IgD-negative memory B cell (primary cell): ENCODE measurements around the gene PSME1. TPM values are rescaled to one million over a fixed set of nuclear protein-coding genes. Genes with fewer than 3 reads are reported as not detected.

Experiments used
- H3K27ac Mint-ChIP-seq, 3 donors: one replicate each; pipeline ENCODE4 v1.8.0; 2020 to 2022; ENCODE audit warnings: mild to moderate bottlenecking in 3 of 3, mixed read lengths in 3 of 3, moderate library complexity in 1 of 3
- H3K27me3 Mint-ChIP-seq: one replicate; pipeline ENCODE4 v1.8.0; 2021; ENCODE audit warnings: mixed read lengths
- H3K36me3 Mint-ChIP-seq: one replicate; pipeline ENCODE4 v1.8.0; 2020; ENCODE audit warnings: mild to moderate bottlenecking, mixed read lengths
- H3K4me1 Mint-ChIP-seq, 3 donors: one replicate each; pipeline ENCODE4 v1.8.0; 2020 to 2022; ENCODE audit warnings: mixed read lengths in 3 of 3, mild to moderate bottlenecking in 1 of 3
- H3K4me3 Mint-ChIP-seq, 4 donors: one replicate each; pipeline ENCODE4 v1.8.0; 2020 to 2022; ENCODE audit warnings: mild to moderate bottlenecking in 4 of 4, mixed read lengths in 4 of 4, moderate library complexity in 3 of 4
- H3K9me3 Mint-ChIP-seq, 3 donors: one replicate each; pipeline ENCODE4 v1.8.0; 2020 to 2021; ENCODE audit warnings: mixed read lengths in 3 of 3, mild to moderate bottlenecking in 1 of 3
- polyA plus RNA-seq: library from polyadenylated mRNA; unstranded; fragments of 300-500 nt; fragmentation: Illumina TruSeq; gene quantifications from one replicate; pipeline ENCODE4 v1.2.3, GENCODE V29; 2021

PSME1 gene
- polyA plus RNA-seq = 804 TPM

GRCh38 chr14:24135834-24136683, at the start of gene PSME1:
Gene PSME1, plus strand, starts transcription at chr14:24136194. Its CDS starts 69 bp downstream, at chr14:24136263.
- peaks cover 20 to 43% (median 26%) of the 10 kb centered on the region in 3 donors for H3K4me1 Mint-ChIP-seq

DNA sequence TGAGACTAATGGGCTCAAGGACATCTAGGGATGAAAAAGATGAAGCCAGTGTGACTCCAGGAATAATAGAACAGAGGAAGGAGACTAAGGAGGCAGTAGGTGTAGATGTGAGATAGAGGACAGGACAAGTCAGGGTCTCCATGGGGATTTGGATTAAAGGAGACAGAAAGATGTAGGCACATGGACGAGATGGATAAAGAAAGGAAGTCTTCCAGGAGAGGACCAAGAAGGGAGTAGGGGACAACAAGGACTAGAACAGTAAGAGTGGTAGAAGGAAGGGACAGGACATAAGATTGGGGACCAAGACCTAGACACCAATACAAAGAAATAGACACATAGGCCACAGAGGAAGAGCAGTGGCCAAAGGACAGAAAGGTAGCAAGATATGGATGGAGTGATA, 49.0 kb upstream of the PSME1 start:
- H3K36me3 Mint-ChIP-seq = no peaks in the 10 kb centered on the region
- H3K27ac Mint-ChIP-seq = no peak overlapping the region
- H3K9me3 Mint-ChIP-seq = no peaks in the 10 kb centered on the region
- no peaks in the 10 kb centered on the region for H3K27me3 Mint-ChIP-seq
- H3K4me3 Mint-ChIP-seq = peak overlapping the region in 1 of 4 donors; percentile 30
- peaks cover 5 to 19% (median 19%) of the 10 kb centered on the region in 3 donors for H3K4me1 Mint-ChIP-seq

More at GRCh38 chr14:24135834-24136683, at the start of gene PSME1:
- Mint-ChIP-seq H3K4me3 (peak within 1 kb of the TSS; percentile 90 to 98 (median 96)), H3K27me3 (no peaks in the 10 kb centered on the region), H3K27ac (peak within 1 kb of the TSS; percentile 78 to 98 (median 95)), H3K36me3 (peaks cover 3% of the 10 kb centered on the region), H3K9me3 (no peaks in the 10 kb centered on the region)

DNA sequence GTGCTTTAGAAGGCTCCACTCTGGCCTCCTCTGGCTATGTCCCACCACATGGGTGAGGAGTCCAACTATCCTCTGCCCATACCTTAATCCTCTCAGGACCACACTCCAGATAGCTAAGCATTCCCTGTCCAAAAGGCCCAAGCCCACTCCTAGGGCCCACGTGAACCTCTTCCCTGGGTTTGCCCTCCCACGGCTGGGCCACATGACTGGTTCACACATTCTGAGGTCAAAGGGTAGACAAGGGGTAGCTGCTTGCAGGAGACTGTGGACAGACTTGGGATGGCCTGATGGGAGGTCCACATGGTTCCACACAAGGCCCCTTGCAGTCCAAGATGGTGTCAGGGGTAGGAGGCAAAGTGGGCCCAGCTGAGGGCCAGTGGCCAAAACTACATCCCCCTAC, 47.9 kb upstream of the PSME1 start:
- Mint-ChIP-seq H3K27me3 (no peaks in the 10 kb centered on the region), H3K9me3 (no peaks in the 10 kb centered on the region), H3K27ac (no peak overlapping the region), H3K4me1 (peaks cover 4 to 20% (median 19%) of the 10 kb centered on the region in 3 donors), H3K4me3 (no peak overlapping the region), H3K36me3 (no peaks in the 10 kb centered on the region)

DNA sequence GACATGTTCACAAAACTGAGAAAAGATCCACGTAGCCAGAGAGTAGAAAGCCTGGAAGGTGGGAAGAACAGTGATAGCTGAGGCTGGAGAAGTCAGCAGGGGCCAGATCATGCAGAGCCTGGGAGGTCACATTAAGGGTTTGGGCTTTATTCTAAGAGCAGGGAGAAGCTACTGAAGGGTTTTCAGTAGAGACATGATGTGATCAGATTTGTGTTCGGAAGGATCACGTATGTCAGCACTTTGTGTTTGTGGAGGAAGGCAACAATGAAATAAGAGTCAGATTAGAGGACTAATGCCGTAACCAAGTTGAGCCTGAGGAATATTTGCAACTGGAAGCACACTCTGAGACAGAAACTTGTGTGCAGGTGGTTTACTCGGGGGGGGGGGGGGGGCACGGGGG, 46.1 kb upstream of the PSME1 start:
- Mint-ChIP-seq H3K27ac (no peak overlapping the region), H3K27me3 (no peaks in the 10 kb centered on the region), H3K36me3 (no peaks in the 10 kb centered on the region), H3K4me1 (peaks cover 10 to 24% (median 10%) of the 10 kb centered on the region in 3 donors), H3K9me3 (no peaks in the 10 kb centered on the region), H3K4me3 (no peak overlapping the region)

- Mint-ChIP-seq H3K9me3 (no peaks in the 10 kb centered on the region), H3K4me1 (peaks cover 15 to 29% (median 26%) of the 10 kb centered on the region in 3 donors), H3K4me3 (peak overlapping the region in 2 of 4 donors; percentile 18 to 81), H3K27me3 (no peaks in the 10 kb centered on the region), H3K27ac (peak overlapping the region in 1 of 3 donors; percentile 85), H3K36me3 (peaks cover 2% of the 10 kb centered on the region)
These were observed 43.9 kb upstream of the PSME1 start for GRCh38 chr14:24092110-24092504.

GRCh38 chr14:24092505-24093206, 43.3 kb upstream of the PSME1 start:
- peaks cover 2% of the 10 kb centered on the region for H3K36me3 Mint-ChIP-seq
- peaks cover 15 to 29% (median 26%) of the 10 kb centered on the region in 3 donors for H3K4me1 Mint-ChIP-seq
- H3K27ac Mint-ChIP-seq = peak overlapping the region; percentile 84 to 93 (median 85)
- no peaks in the 10 kb centered on the region for H3K9me3 Mint-ChIP-seq
- H3K4me3 Mint-ChIP-seq = peak overlapping the region; percentile 5 to 98 (median 88)
- H3K27me3 Mint-ChIP-seq = no peaks in the 10 kb centered on the region

DNA sequence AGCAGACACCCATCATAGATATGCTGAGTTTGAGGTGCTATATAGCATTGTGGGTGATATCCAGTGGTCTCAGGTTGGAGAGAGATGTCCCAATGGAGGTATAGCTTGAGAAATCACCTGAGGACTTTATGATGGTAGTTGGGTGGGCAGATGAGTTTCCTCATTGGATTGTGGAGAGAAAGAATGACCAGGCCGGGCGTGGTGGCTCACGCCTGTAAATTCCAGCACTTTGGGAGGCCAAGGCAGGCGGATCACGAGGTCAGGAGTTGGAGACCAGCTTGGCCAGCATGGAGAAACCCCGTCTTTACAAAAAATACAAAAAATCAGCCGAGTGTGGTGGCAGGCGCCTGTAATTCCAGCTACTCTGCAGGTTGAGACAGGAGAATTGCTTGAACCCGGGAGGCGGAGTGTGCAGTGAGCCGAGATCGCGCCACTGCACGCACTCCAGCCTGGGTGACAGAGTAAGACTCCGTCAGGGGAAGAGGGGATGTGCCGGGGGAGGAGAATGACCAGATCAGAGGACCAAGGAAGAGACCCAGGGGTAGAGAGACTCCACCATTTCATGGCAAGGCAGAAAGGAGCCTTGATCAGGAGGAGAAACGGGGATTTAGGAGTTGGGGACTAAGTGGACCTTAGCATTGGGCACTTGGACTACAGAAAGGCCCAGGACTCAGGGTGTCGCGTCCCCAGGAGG, 42.6 kb upstream of the PSME1 start:
- H3K4me1 Mint-ChIP-seq = peaks cover 15 to 29% (median 26%) of the 10 kb centered on the region in 3 donors
- H3K4me3 Mint-ChIP-seq = peak overlapping the region; percentile 81 to 98 (median 96)
- H3K9me3 Mint-ChIP-seq = no peaks in the 10 kb centered on the region
- peak overlapping the region; percentile 84 to 93 (median 85) for H3K27ac Mint-ChIP-seq
- H3K36me3 Mint-ChIP-seq = peaks cover 2% of the 10 kb centered on the region
- H3K27me3 Mint-ChIP-seq = no peaks in the 10 kb centered on the region

- Mint-ChIP-seq H3K27ac (peak within 1 kb of the TSS; percentile 84 to 98 (median 85)), H3K27me3 (no peaks in the 10 kb centered on the region), H3K36me3 (peaks cover 2% of the 10 kb centered on the region), H3K4me3 (peak within 1 kb of the TSS; percentile 81 to 98 (median 96)), H3K9me3 (no peaks in the 10 kb centered on the region), H3K4me1 (peaks cover 15 to 29% (median 26%) of the 10 kb centered on the region in 3 donors)
These were observed 41.8 kb upstream of the PSME1 start, which contains the start of gene PCK2 for GRCh38 chr14:24093901-24094840. Gene PCK2, plus strand, starts transcription at chr14:24094311. Its CDS starts 95 bp downstream, at chr14:24094406.

GRCh38 chr14:24094841-24095270, 41.1 kb upstream of the PSME1 start:
- Mint-ChIP-seq H3K27me3 (no peaks in the 10 kb centered on the region), H3K27ac (peak overlapping the region; percentile 84 to 98 (median 85)), H3K4me3 (peak overlapping the region; percentile 81 to 98 (median 96)), H3K9me3 (no peaks in the 10 kb centered on the region), H3K36me3 (peaks cover 2% of the 10 kb centered on the region), H3K4me1 (peaks cover 15 to 26% (median 24%) of the 10 kb centered on the region in 3 donors)

GRCh38 chr14:24095271-24096068, 40.5 kb upstream of the PSME1 start:
- Mint-ChIP-seq H3K36me3 (peaks cover 2% of the 10 kb centered on the region), H3K27ac (peak overlapping the region; percentile 84 to 98 (median 85)), H3K4me3 (peak overlapping the region; percentile 81 to 98 (median 96)), H3K9me3 (no peaks in the 10 kb centered on the region), H3K27me3 (no peaks in the 10 kb centered on the region), H3K4me1 (peaks cover 13 to 25% (median 22%) of the 10 kb centered on the region in 3 donors)

DNA sequence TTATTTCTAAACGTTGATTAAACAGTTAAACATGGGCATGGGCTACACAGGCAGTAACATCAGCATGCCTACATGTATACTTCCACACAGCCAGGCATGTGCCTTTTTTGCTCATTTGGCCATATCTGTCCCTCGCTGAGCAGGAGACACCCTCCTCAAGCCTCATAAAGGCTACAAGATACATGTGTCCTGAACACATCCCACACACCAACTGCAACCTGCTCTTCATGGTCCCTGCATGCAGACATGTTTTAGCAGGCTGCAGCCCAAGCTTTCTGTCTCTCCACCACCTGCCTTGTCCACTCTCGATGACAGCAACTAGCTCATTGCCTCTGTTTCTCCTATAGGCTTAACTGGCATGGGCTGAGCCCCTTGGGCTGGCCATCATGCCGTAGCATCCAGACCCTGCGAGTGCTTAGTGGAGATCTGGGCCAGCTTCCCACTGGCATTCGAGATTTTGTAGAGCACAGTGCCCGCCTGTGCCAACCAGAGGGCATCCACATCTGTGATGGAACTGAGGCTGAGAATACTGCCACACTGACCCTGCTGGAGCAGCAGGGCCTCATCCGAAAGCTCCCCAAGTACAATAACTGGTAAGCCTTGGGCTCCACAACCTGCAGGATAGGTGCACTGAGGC, 39.3 kb upstream of the PSME1 start:
- Mint-ChIP-seq H3K4me3 (peak overlapping the region; percentile 12 to 75 (median 46)), H3K9me3 (no peaks in the 10 kb centered on the region), H3K27ac (peak overlapping the region in 1 of 3 donors; percentile 59), H3K27me3 (no peaks in the 10 kb centered on the region), H3K4me1 (peaks cover 10 to 22% (median 18%) of the 10 kb centered on the region in 3 donors), H3K36me3 (peaks cover 2% of the 10 kb centered on the region)

DNA sequence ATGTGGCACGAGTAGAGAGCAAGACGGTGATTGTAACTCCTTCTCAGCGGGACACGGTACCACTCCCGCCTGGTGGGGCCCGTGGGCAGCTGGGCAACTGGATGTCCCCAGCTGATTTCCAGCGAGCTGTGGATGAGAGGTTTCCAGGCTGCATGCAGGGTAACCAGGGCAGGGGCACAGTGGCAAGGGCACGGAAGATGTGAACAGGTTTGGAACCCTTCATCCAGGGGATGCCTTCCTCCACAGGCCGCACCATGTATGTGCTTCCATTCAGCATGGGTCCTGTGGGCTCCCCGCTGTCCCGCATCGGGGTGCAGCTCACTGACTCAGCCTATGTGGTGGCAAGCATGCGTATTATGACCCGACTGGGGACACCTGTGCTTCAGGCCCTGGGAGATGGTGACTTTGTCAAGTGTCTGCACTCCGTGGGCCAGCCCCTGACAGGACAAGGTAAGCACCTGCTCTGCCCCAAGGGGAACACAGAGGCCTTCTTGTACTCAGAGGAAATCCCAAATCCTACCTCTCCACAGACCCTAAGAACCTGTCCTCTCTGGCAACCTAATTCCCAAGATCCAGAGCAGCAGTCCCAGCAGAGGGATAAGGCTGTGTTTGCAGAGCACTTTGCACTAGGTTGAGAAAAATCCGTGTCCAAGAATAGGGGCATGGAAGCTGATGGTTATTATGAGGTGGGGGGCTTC, 37.6 kb upstream of the PSME1 start:
- Mint-ChIP-seq H3K36me3 (peaks cover 2% of the 10 kb centered on the region), H3K9me3 (no peaks in the 10 kb centered on the region), H3K27me3 (no peaks in the 10 kb centered on the region), H3K27ac (no peak overlapping the region), H3K4me1 (peaks cover 10 to 19% (median 12%) of the 10 kb centered on the region in 3 donors), H3K4me3 (peak overlapping the region in 1 of 4 donors; percentile 28)
